HepG2 (cell line): ENCODE measurements around the gene HECTD1. TPM values are rescaled to one million over a fixed set of nuclear protein-coding genes. Genes with fewer than 3 reads are reported as not detected.

Experiments
- CEBPG ChIP-seq: IDR thresholded peaks from 2 replicates; pipeline ENCODE4 v1.6.1; 2016
- EP300 ChIP-seq, 3 experiments: sonication (generic) in 1 of 3; formaldehyde crosslinking in 1 of 3; IDR thresholded peaks; 2 replicates each; pipeline versions ENCODE4 v1.5.1 to v1.6.1; 2011 to 2020; ENCODE audit warnings: low read depth in 2 of 3, low read length in 2 of 3, borderline replicate concordance in 1 of 3, improper control_type of control experiment in 1 of 3, mild to moderate bottlenecking in 1 of 3, missing genetic modification reagents in 1 of 3, moderate library complexity in 1 of 3
- FOXA3 ChIP-seq: IDR thresholded peaks from 2 replicates; pipeline ENCODE4 v1.6.1; 2016; ENCODE audit warnings: missing genetic modification reagents, missing compliant biosample characterization
- HDAC1 ChIP-seq: sonication (generic); formaldehyde crosslinking; IDR thresholded peaks from 2 replicates; pipeline ENCODE4 v1.5.1; 2020; ENCODE audit warnings: mild to moderate bottlenecking, missing genetic modification reagents
- HMGXB4 ChIP-seq, 2 experiments: sonication (generic) in 1 of 2; formaldehyde crosslinking in 1 of 2; IDR thresholded peaks; 2 replicates each; pipeline versions ENCODE4 v1.4.0 to v1.6.1; 2018 to 2020; ENCODE audit warnings: missing genetic modification reagents in 2 of 2, borderline replicate concordance in 1 of 2, low read depth in 1 of 2, mild to moderate bottlenecking in 1 of 2, missing biosample characterization in 1 of 2
- HOMEZ ChIP-seq: IDR thresholded peaks from 2 replicates; pipeline ENCODE4 v1.6.1; 2016; ENCODE audit warnings: low read depth
- ISL2 ChIP-seq: sonication (generic); formaldehyde crosslinking; IDR thresholded peaks from 2 replicates; pipeline ENCODE4 v1.5.0; 2020; ENCODE audit warnings: missing genetic modification reagents
- JUND ChIP-seq: sonication (generic); formaldehyde crosslinking; IDR thresholded peaks from 2 replicates; pipeline ENCODE4 v1.8.0; 2022; ENCODE audit warnings: mild to moderate bottlenecking, missing genetic modification reagents
- MAF1 ChIP-seq: sonication (generic); formaldehyde crosslinking; IDR thresholded peaks from 2 replicates; pipeline ENCODE4 v1.5.0; 2020; ENCODE audit warnings: missing genetic modification reagents, borderline replicate concordance
- SMARCE1 ChIP-seq: fragments of 450-650 bp; IDR thresholded peaks from 2 replicates; pipeline ENCODE4 v1.6.1; 2017; ENCODE audit warnings: borderline replicate concordance
- SRSF9 ChIP-seq: fragments of 200-400 bp; formaldehyde crosslinking; IDR thresholded peaks from 2 replicates; pipeline ENCODE4 v1.6.1; 2018; ENCODE audit warnings: borderline replicate concordance, mild to moderate bottlenecking, low read depth, low read length; ENCODE audit not compliant: insufficient read depth, poor library complexity, severe bottlenecking
- THAP11 ChIP-seq: IDR thresholded peaks from 2 replicates; pipeline ENCODE4 v1.6.1; 2016; ENCODE audit warnings: missing biosample characterization, missing genetic modification reagents
- TOPORS ChIP-seq: sonication (generic); formaldehyde crosslinking; IDR thresholded peaks from 2 replicates; pipeline ENCODE4 v1.8.0; 2023; ENCODE audit warnings: mild to moderate bottlenecking, missing genetic modification reagents
- TRIM24 ChIP-seq: sonication (generic); formaldehyde crosslinking; IDR thresholded peaks from 2 replicates; pipeline ENCODE4 v1.8.0; 2022; ENCODE audit warnings: mild to moderate bottlenecking, missing genetic modification reagents
- ZBTB39 ChIP-seq: sonication (generic); formaldehyde crosslinking; IDR thresholded peaks from 2 replicates; pipeline ENCODE4 v1.5.0; 2020; ENCODE audit warnings: missing genetic modification reagents
- ZBTB7B ChIP-seq: sonication (generic); formaldehyde crosslinking; IDR thresholded peaks from 2 replicates; pipeline ENCODE4 v1.4.0; 2020; ENCODE audit warnings: missing genetic modification reagents
- ZC3H13 ChIP-seq: sonication (generic); formaldehyde crosslinking; IDR thresholded peaks from 2 replicates; pipeline ENCODE4 v1.8.1; 2023; ENCODE audit warnings: mild to moderate bottlenecking, missing genetic modification reagents, moderate library complexity
- ZNF253 ChIP-seq: sonication (generic); formaldehyde crosslinking; IDR thresholded peaks from 2 replicates; pipeline ENCODE4 v1.8.0; 2022; ENCODE audit warnings: mild to moderate bottlenecking, missing genetic modification reagents, borderline replicate concordance
- ZNF432 ChIP-seq: sonication (generic); formaldehyde crosslinking; IDR thresholded peaks from 2 replicates; pipeline ENCODE4 v1.5.0; 2020; ENCODE audit warnings: missing genetic modification reagents, mild to moderate bottlenecking, borderline replicate concordance
- ZNF496 ChIP-seq: sonication (generic); formaldehyde crosslinking; IDR thresholded peaks from 2 replicates; pipeline ENCODE4 v1.8.1; 2023; ENCODE audit warnings: mild to moderate bottlenecking, moderate library complexity, missing genetic modification reagents; ENCODE audit not compliant: insufficient replicate concordance
- ZNF740 ChIP-seq: sonication (generic); formaldehyde crosslinking; IDR thresholded peaks from 2 replicates; pipeline ENCODE4 v1.4.0; 2020; ENCODE audit warnings: missing genetic modification reagents
- ZSCAN22 ChIP-seq: sonication (generic); formaldehyde crosslinking; IDR thresholded peaks from 2 replicates; pipeline ENCODE4 v1.4.0; 2020; ENCODE audit warnings: mild to moderate bottlenecking, missing genetic modification reagents
- polyA plus RNA-seq, 8 experiments: library from polyadenylated mRNA; depleted of rRNA in 3 of 8; stranded (reverse) in 7 of 8; unstranded in 1 of 8; fragments of >200 nt; fragmentation: Illumina TruSeq in 4 of 8; extraction: Trizol in 4 of 8; gene quantifications; 2 replicates each; pipeline versions ENCODE4 v1.2.1 to v1.2.3, GENCODE V29; 2011 to 2016; ENCODE audit warnings: low read depth in 4 of 8, missing spikeins in 1 of 8, mixed read lengths in 1 of 8; ENCODE audit not compliant: insufficient read depth in 1 of 8
- total RNA-seq, 5 experiments: library from RNA; depleted of rRNA; stranded (reverse); fragments of >200 nt; fragmentation: Illumina TruSeq; extraction: Trizol; gene quantifications; 2 replicates each; pipeline ENCODE4 v1.2.3, GENCODE V29; 2016; ENCODE audit warnings: low read depth in 1 of 5

Gene HECTD1
- total and polyA plus RNA-seq, 2 of the 13 experiments (the other 11 are each of a cell fraction or from before 2014, with no cell fraction given): 312 to 560 TPM

- TF ChIP-seq HMGXB4 (CRISPR knock-in tag; IDR thresholded peaks at IDR 0.05; ENCODE audit: borderline replicate concordance in 1 of 2, low read depth in 1 of 2) (no peak), ZNF253 (CRISPR knock-in tag) (no peak), ZC3H13 (CRISPR knock-in tag) (no peak), HOMEZ (peak; percentile 94), ZNF740 (CRISPR knock-in tag) (no peak), CEBPG (CRISPR knock-in tag) (peak; percentile 34), SRSF9 (no peak), HDAC1 (CRISPR knock-in tag) (no peak; the same call in 1 of the 2 replicates), TRIM24 (CRISPR knock-in tag) (no peak), MAF1 (no peak), JUND (CRISPR knock-in tag) (no peak), SMARCE1 (no peak), ZBTB39 (CRISPR knock-in tag) (no peak), ISL2 (CRISPR knock-in tag) (peak; percentile 51; the same call in 1 of the 2 replicates), THAP11 (CRISPR knock-in tag) (no peak), ZSCAN22 (CRISPR knock-in tag) (no peak), EP300 (IDR thresholded peaks at IDR 0.05; ENCODE audit: low read depth in 2 of 2, low read length in 2 of 2) (peak in 1 of 2 experiments; percentile 28; a peak in 1 of 4 replicates), EP300 (CRISPR knock-in tag; IDR thresholded peaks at IDR 0.05; ENCODE audit: borderline replicate concordance) (no peak), FOXA3 (CRISPR knock-in tag) (peak; percentile 87), ZBTB7B (CRISPR knock-in tag) (no peak), ZNF432 (CRISPR knock-in tag) (no peak), TOPORS (0 out of 2 replicates have a peak, but pooled peaks have one; percentile 30), ZNF496 (CRISPR knock-in tag) (no peak)
These were observed 43.5 kb downstream of the HECTD1 start (continued) for GRCh38 chr14:31164115-31164514.
